GM03348 (cell line): ENCODE measurements around the gene CD300H.
"Not testable (repeated sequence)": the region's sequence is repeated elsewhere in the genome, so short reads cannot be mapped to it uniquely, and the experiment has no call there.

ENCODE experiments used
- DNase-seq: peaks from one replicate; pipeline ENCODE4 v3.0.0; 2012; ENCODE audit warnings: low spot score

The CD300H gene

GRCh38 chr17:74526681-74527080, 40.6 kb downstream of the CD300H start:
- no peak for DNase-seq

- DNase-seq = no peak
Measured at GRCh38 chr17:74525781-74526288, 41.5 kb downstream of the CD300H start.

- no peak for DNase-seq
Measured at GRCh38 chr17:74525465-74525725, 41.9 kb downstream of the CD300H start.

GRCh38 chr17:74524653-74525464, 42.5 kb downstream of the CD300H start:
- DNase-seq = peak; percentile 2

DNA sequence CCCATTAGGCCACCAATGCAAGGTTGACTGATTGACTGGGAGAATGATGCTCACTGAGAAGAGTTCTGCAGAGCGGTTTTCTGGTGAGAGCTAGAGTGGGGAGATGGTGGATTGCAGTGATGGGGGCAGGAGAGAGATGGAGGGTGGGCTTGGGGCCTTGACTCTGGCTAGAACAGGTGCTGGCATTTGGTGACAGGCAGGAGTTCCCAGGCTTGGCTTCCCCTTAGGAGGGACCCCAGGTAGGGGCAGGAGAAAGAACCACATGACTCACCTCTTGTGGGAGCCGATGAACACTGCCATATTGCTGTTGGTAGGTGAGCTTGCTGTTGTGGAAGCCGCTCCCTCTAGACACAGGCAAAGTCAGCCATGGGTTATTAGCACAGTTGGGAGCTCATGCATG, 44.0 kb downstream of the CD300H start:
- DNase-seq = no peak

DNA sequence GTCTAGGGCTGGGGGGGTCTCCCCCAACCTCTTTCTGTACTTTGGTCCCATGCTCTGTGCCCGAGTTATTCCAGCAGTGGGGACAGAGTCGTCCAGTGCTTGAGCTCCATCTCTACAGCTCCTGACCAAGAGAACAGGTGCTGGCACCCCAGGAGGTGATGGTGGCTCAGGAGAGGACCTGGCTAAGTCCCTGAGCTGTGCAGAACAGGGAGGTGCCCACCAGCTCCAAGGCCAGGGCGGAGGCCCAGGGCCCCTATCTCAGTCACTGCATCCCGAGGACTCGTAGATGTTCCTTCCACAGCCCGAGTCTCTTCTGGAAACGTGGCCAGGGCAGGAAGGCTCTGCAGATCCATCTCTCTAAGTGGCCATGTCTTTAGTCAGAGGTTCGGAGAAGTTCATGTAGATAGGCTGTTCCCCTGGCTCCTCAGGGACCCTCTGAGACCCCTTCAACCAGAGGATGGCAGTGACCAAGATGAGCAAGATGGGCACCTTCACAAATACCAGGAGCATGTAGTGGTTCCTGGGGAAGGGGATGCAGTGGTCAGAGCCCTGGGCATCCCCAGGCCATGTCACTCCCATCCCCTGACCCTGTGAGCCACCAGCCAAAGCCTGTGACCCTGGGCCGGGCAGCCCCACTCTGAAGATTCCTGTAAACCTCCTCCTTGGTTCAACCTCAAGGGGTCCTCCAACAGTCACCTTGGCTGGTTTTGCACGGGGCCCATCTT, 44.8 kb downstream of the CD300H start:
- peak; percentile 5 for DNase-seq

DNA sequence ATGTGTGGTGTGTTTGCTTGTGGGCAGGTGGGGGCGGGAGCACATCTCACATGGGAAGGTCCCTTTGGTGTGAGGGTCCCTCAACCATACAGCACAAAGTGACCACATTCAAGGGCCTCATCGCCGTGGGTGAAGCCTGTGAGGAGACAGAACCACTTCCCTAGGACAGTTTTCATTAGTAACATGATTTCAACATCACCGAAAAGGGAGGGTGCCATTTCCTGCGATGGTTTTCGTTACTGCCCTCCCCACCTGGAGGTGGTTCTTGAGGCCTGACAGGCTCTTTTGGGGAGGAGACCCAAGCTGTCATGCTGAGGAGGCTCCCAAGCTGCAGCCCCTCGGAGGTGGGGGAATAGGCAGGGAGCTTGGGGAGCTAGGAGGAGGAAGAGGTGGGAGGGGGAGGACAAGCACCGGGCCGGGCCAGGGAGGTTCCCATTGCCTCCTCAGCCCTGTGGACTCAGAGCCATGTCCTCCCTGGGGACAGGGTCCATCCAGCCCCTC, 45.6 kb downstream of the CD300H start:
- DNase-seq = peak; percentile 9

DNA sequence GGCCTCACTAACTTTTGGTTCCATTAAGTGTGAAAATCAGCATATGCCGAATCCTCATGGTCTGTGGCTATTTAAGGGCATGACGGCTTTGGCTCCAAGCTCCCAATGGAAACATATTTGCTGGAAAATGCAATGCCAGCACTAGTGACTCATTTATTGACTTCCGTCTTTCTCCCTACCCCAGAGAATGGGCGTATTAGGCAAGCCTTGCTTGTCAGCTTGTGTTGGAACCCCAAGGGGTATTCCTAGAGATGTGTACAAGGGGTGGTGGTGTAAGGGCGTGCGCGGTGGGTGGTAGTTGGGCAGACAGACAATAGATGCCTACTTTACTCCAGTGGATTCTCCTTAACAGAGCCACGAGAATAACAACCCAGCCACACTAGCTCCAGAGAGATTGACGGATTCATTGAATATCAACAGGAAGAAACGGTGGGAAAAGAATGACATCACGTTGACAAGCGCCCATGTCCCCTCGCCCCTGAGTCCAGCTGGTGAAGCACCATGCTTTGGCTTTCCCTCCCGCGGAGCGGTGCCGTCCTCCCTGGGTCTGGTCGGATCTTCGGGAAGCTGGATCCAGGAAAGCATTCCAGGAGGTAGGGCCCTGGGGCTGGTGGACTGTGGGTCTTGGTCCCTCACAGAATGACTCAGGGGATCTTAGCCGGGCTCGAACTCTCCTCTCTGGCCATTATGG, 46.4 kb downstream of the CD300H start:
- peak; percentile 2 for DNase-seq

DNA sequence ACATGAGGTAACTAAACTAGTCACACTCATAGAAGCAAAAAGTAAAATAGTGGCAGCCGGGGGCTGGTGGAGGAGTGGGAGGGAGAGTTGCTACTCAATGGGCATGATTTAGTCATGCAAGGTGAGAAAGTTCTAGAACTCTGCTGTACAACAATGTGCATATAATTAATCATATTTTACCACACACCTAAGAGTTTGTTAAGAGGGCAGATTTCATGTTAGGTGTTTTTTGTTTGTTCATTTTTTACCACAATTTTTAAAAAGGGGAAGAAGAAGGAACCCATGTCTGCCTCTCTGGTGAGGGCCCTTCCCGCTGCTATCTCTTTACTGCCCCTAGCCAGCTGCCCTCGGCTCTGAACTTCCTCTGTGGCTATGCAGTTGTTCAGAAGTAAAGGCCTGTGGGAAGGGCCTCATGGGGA, 47.3 kb downstream of the CD300H start:
- peak; percentile 0 for DNase-seq

GRCh38 chr17:74518413-74518981, 48.8 kb downstream of the CD300H start:
- not testable (repeated sequence) for DNase-seq

DNA sequence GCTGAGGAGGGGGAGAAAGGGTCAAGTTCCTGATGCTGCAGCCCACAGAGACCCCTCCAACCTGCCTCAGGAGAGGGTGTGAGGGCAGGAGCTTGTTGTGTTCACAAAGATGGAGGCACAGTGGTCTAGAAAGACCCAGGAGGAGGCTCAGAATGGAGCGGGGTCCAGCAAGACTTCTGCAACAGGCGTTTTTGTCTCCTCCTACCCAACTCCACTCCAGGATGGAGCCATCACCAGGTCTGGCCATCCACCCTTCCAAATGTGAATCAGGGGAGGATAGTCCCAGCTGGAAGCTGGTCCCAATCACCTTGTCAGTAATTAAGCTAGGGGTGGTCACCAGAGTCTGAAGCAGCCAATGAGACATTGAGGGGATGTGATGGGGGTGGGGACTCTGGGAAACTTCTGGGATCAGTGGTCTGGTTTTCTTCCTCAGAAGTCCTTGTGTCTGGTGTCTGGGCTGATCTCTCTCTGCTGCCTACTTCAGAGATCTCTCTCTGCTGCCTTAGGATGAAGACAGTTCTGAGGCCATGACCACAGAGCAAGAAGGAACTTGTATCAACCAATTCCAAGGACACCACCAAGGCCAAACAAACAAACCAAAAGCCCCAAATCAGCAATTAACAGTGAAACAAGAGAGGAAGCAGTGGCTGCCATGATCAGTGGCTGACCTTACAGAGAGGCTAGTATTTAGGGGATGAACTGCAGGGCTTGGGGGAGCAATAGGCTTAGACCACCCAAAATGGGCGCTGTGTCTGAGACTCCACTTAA, 50.6 kb downstream of the CD300H start:
- no peak for DNase-seq

DNA sequence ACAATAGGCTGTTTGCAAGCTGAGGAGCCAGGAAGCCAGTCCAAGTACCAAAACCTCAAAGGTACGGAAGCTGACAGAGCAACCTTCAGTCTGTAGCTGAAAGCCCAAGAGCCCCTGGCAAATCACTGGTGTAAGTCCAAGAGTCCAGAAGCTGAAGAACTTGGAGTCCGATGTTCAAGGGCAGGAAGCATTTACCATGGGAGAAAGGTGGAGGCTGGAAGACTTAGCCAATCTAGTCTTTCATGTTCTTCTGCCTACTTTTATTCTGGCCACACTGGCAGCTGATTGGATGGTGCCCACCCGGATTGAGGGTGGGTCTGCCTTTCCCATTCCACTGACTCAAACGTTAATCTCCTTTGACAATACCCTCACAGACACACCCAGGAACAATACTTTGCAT, 51.4 kb downstream of the CD300H start:
- no peak for DNase-seq

GRCh38 chr17:74514632-74515334, 52.5 kb downstream of the CD300H start:
- DNase-seq = peak; percentile 8

- DNase-seq = peak; percentile 17
Measured at GRCh38 chr17:74513987-74514631, 53.2 kb downstream of the CD300H start.

DNA sequence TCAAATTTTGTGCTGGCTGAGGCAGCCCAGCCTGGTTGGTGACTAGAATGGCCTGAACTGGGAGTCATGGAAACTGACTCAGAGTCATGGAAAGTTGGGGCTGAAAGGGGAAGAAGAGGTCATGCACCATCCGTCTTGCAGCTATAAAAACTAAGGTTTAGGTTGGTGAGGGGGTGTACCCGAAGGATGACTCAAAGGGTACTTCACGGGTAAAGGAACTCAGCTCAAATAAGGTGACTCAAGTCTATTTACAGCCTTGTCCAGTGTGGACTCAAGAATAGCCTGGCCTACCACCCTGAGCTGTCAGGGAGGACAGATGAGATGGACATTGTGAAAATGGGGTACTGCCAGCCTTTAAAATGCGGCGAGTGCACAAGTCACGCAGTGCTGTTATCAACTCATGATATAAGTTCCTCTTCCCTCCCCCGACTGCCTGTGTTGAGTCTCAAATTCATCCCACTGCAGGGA, 54.7 kb downstream of the CD300H start:
- DNase-seq = no peak

- no peak for DNase-seq
Measured at GRCh38 chr17:74512036-74512435, 55.3 kb downstream of the CD300H start.
